SK-N-SH treated with all-trans-retinoic acid at 6 μM for 48 hours (cell line): Measurements from ENCODE around the gene FBXW4.

Experiments used
- ATAC-seq: fragments of 200-7000 bp; cut with Tn5 transposase; 3 replicates; pipeline ENCODE4 v1.9.1; 2020; ENCODE audit warnings: mild to moderate bottlenecking, moderate library complexity
- ARNTL ChIP-seq: fragments of 450-650 bp; formaldehyde crosslinking; IDR thresholded peaks from 2 replicates; pipeline ENCODE4 v1.5.0; 2020; ENCODE audit warnings: low read depth, mild to moderate bottlenecking, moderate library complexity, borderline replicate concordance
- CSDC2 ChIP-seq: fragments of 250-450 bp; sonication (Bioruptor Pico); IDR thresholded peaks from 2 replicates; pipeline ENCODE4 v1.5.0; 2020; ENCODE audit warnings: mild to moderate bottlenecking, moderate library complexity
- GLIS3 ChIP-seq: fragments of 250-450 bp; sonication (Bioruptor Pico); IDR thresholded peaks from 2 replicates; pipeline ENCODE4 v1.5.0; 2020; ENCODE audit warnings: mild to moderate bottlenecking, moderate library complexity
- ISL1 ChIP-seq: fragments of 250-450 bp; sonication (Bioruptor Pico); IDR thresholded peaks from 2 replicates; pipeline ENCODE4 v2.1.2; 2022; ENCODE audit warnings: mild to moderate bottlenecking, moderate library complexity
- OSR1 ChIP-seq: fragments of 250-450 bp; sonication (Bioruptor Pico); IDR thresholded peaks from 2 replicates; pipeline ENCODE4 v1.8.0; 2022; ENCODE audit warnings: moderate library complexity, mild to moderate bottlenecking, inconsistent platforms
- PPARA ChIP-seq: fragments of 250-450 bp; sonication (Bioruptor Pico); IDR thresholded peaks from 2 replicates; pipeline ENCODE4 v1.5.0; 2020; ENCODE audit warnings: mild to moderate bottlenecking, borderline replicate concordance
- TCF4 ChIP-seq: fragments of 250-450 bp; sonication (Bioruptor Pico); IDR thresholded peaks from 2 replicates; pipeline ENCODE4 v1.8.0; 2021; ENCODE audit warnings: mild to moderate bottlenecking, moderate library complexity, borderline replicate concordance
- TOX ChIP-seq: fragments of 250-450 bp; sonication (Bioruptor Pico); IDR thresholded peaks from 2 replicates; pipeline ENCODE4 v1.8.0; 2021; ENCODE audit warnings: mild to moderate bottlenecking, moderate library complexity, borderline replicate concordance
- TSHZ2 ChIP-seq: fragments of 250-450 bp; sonication (Bioruptor Pico); IDR thresholded peaks from 2 replicates; pipeline ENCODE4 v1.5.0; 2020; ENCODE audit warnings: mild to moderate bottlenecking, moderate library complexity
- ZC3H10 ChIP-seq: fragments of 250-450 bp; sonication (Bioruptor Pico); IDR thresholded peaks from 2 replicates; pipeline ENCODE4 v1.5.1; 2021; ENCODE audit warnings: mild to moderate bottlenecking, moderate library complexity
- ZFP30 ChIP-seq: fragments of 450-650 bp; formaldehyde crosslinking; IDR thresholded peaks from 2 replicates; pipeline ENCODE4 v1.5.0; 2022; ENCODE audit warnings: mild to moderate bottlenecking, moderate library complexity
- ZNF565 ChIP-seq: fragments of 450-650 bp; formaldehyde crosslinking; conservative IDR thresholded peaks from 2 replicates; pipeline ENCODE4 v1.5.0; 2020; ENCODE audit warnings: low read depth, mild to moderate bottlenecking, moderate library complexity
- ZNF70 ChIP-seq: fragments of 450-650 bp; formaldehyde crosslinking; IDR thresholded peaks from 2 replicates; pipeline ENCODE4 v1.5.0; 2020; ENCODE audit warnings: mild to moderate bottlenecking, moderate library complexity
- ZNF8 ChIP-seq: fragments of 450-650 bp; formaldehyde crosslinking; IDR thresholded peaks from 2 replicates; pipeline ENCODE4 v1.5.0; 2020; ENCODE audit warnings: mild to moderate bottlenecking, moderate library complexity
- TF ChIP-seq, protein P1 (sequence below): fragments of 250-450 bp; sonication (Bioruptor Pico); IDR thresholded peaks from 2 replicates; pipeline ENCODE4 v1.5.1; 2020; ENCODE audit warnings: low read depth, mild to moderate bottlenecking, moderate library complexity
- TF ChIP-seq, protein P2 (sequence below): fragments of 250-450 bp; sonication (Bioruptor Pico); IDR thresholded peaks from 2 replicates; pipeline ENCODE4 v1.8.0; 2020; ENCODE audit warnings: mild to moderate bottlenecking, moderate library complexity, borderline replicate concordance
- TF ChIP-seq, protein P3 (sequence below): fragments of 250-450 bp; sonication (Bioruptor Pico); IDR thresholded peaks from 2 replicates; pipeline ENCODE4 v1.5.1; 2021; ENCODE audit warnings: mild to moderate bottlenecking, moderate library complexity
- TF ChIP-seq, protein P4 (sequence below): fragments of 250-450 bp; sonication (Bioruptor Pico); IDR thresholded peaks from 2 replicates; pipeline ENCODE4 v1.8.0; 2021; ENCODE audit warnings: low read depth, mild to moderate bottlenecking, moderate library complexity, borderline replicate concordance

FBXW4 gene

GRCh38 chr10:101693978-101694673 is 844 bp downstream of the FBXW4 start (continued):
- TF ChIP-seq, protein P1, sequence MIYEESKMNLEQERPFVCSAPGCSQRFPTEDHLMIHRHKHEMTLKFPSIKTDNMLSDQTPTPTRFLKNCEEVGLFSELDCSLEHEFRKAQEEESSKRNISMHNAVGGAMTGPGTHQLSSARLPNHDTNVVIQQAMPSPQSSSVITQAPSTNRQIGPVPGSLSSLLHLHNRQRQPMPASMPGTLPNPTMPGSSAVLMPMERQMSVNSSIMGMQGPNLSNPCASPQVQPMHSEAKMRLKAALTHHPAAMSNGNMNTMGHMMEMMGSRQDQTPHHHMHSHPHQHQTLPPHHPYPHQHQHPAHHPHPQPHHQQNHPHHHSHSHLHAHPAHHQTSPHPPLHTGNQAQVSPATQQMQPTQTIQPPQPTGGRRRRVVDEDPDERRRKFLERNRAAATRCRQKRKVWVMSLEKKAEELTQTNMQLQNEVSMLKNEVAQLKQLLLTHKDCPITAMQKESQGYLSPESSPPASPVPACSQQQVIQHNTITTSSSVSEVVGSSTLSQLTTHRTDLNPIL (CRISPR knock-in tag) = no peak
- TF ChIP-seq ZNF70 (no peak), PPARA (CRISPR knock-in tag) (no peak), ISL1 (CRISPR knock-in tag) (no peak)

GRCh38 chr10:101693651-101693977 is 1.4 kb downstream of the FBXW4 start:
- ATAC-seq = peak; percentile 61
- TF ChIP-seq TSHZ2 (CRISPR knock-in tag) = no peak
- TF ChIP-seq ZNF8 (CRISPR knock-in tag) = no peak
- TF ChIP-seq ZFP30 (CRISPR knock-in tag) = no peak
- TF ChIP-seq, protein P2, sequence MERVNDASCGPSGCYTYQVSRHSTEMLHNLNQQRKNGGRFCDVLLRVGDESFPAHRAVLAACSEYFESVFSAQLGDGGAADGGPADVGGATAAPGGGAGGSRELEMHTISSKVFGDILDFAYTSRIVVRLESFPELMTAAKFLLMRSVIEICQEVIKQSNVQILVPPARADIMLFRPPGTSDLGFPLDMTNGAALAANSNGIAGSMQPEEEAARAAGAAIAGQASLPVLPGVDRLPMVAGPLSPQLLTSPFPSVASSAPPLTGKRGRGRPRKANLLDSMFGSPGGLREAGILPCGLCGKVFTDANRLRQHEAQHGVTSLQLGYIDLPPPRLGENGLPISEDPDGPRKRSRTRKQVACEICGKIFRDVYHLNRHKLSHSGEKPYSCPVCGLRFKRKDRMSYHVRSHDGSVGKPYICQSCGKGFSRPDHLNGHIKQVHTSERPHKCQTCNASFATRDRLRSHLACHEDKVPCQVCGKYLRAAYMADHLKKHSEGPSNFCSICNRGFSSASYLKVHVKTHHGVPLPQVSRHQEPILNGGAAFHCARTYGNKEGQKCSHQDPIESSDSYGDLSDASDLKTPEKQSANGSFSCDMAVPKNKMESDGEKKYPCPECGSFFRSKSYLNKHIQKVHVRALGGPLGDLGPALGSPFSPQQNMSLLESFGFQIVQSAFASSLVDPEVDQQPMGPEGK (CRISPR knock-in tag) = no peak
- TF ChIP-seq CSDC2 (CRISPR knock-in tag) = no peak
- no peak for TF ChIP-seq ZNF70
- no peak for TF ChIP-seq ARNTL (CRISPR knock-in tag)
- TF ChIP-seq OSR1 (CRISPR knock-in tag) = no peak
- TF ChIP-seq ZNF565 (CRISPR knock-in tag) = no peak
- no peak for TF ChIP-seq ZC3H10 (CRISPR knock-in tag)
- no peak for TF ChIP-seq PPARA (CRISPR knock-in tag)

DNA sequence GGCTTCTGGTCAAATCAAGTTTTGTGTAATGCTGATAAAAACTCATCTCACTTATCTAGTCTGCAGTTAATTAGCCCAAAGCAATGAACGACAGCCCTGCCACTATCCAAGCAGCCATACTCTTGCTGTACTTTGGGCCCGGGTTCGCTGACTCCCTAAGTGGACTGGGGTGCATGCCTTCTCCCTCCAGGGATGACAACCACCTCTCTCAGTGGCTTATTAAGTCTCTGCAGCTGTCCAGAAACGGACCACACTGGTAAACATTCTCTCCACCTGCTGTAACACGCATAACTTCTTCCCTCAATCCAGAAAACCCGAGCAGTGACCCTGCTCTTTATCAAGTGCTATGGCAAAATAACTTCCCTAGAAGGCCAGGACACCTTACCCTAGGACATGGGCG is 3.9 kb downstream of the FBXW4 start:
- TF ChIP-seq OSR1 (CRISPR knock-in tag) = no peak
- TF ChIP-seq ARNTL (CRISPR knock-in tag) = no peak
- TF ChIP-seq, protein P1 (CRISPR knock-in tag) = no peak
- no peak for TF ChIP-seq GLIS3 (CRISPR knock-in tag)
- TF ChIP-seq, protein P3, sequence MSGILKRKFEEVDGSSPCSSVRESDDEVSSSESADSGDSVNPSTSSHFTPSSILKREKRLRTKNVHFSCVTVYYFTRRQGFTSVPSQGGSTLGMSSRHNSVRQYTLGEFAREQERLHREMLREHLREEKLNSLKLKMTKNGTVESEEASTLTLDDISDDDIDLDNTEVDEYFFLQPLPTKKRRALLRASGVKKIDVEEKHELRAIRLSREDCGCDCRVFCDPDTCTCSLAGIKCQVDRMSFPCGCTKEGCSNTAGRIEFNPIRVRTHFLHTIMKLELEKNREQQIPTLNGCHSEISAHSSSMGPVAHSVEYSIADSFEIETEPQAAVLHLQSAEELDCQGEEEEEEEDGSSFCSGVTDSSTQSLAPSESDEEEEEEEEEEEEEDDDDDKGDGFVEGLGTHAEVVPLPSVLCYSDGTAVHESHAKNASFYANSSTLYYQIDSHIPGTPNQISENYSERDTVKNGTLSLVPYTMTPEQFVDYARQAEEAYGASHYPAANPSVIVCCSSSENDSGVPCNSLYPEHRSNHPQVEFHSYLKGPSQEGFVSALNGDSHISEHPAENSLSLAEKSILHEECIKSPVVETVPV (CRISPR knock-in tag) = no peak
- TF ChIP-seq TOX (CRISPR knock-in tag) = no peak
- TF ChIP-seq, protein P4, sequence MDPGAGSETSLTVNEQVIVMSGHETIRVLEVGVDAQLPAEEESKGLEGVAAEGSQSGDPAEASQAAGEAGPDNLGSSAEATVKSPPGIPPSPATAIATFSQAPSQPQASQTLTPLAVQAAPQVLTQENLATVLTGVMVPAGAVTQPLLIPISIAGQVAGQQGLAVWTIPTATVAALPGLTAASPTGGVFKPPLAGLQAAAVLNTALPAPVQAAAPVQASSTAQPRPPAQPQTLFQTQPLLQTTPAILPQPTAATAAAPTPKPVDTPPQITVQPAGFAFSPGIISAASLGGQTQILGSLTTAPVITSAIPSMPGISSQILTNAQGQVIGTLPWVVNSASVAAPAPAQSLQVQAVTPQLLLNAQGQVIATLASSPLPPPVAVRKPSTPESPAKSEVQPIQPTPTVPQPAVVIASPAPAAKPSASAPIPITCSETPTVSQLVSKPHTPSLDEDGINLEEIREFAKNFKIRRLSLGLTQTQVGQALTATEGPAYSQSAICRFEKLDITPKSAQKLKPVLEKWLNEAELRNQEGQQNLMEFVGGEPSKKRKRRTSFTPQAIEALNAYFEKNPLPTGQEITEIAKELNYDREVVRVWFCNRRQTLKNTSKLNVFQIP = no peak
- no peak for TF ChIP-seq TCF4 (CRISPR knock-in tag)
- TF ChIP-seq, protein P2 (CRISPR knock-in tag) = no peak
- ATAC-seq = no peak
